H1 (cell line): Measurements from ENCODE around the gene APH1A.

Experiments
- ATF2 ChIP-seq: IDR thresholded peaks from 2 replicates; pipeline ENCODE4 v1.6.1; 2012; ENCODE audit warnings: low read length, inconsistent platforms
- CTCF ChIP-seq, 3 experiments: IDR thresholded peaks; 1 replicate in 2 of 3; 2 replicates in 1 of 3; pipeline versions ENCODE4 v1.5.1 to v1.6.1; 2011; ENCODE audit warnings: low read length in 3 of 3, mild to moderate bottlenecking in 3 of 3, inconsistent platforms in 2 of 3, low read depth in 1 of 3, moderate library complexity in 1 of 3; ENCODE audit not compliant: insufficient read depth in 1 of 3; ENCODE audit errors: control extremely low read depth in 1 of 3
- GABPA ChIP-seq: IDR thresholded peaks from 2 replicates; pipeline ENCODE4 v1.6.1; 2011; ENCODE audit warnings: mild to moderate bottlenecking, low read length, moderate library complexity, borderline replicate concordance; ENCODE audit not compliant: insufficient read depth
- RFX5 ChIP-seq: IDR thresholded peaks from 2 replicates; pipeline ENCODE4 v1.6.1; 2011; ENCODE audit warnings: low read depth, low read length, improper control_type of control experiment, borderline replicate concordance
- USF2 ChIP-seq: IDR thresholded peaks from 2 replicates; pipeline ENCODE4 v1.6.1; 2011; ENCODE audit warnings: low read length, improper control_type of control experiment

- TF ChIP-seq CTCF (IDR thresholded peaks at IDR 0.05; ENCODE audit: control extremely low read depth in 1 of 3, insufficient read depth in 1 of 3, low read depth in 1 of 3, low read length in 3 of 3) = peak; percentile 57 to 74 (median 68)
- no peak for TF ChIP-seq RFX5
- TF ChIP-seq USF2 = no peak
- TF ChIP-seq ATF2 = no peak
- no peak for TF ChIP-seq GABPA
Observed at GRCh38 chr1:150281221-150281757, 12.5 kb upstream of the APH1A start.
